GM19452 (cell line): ENCODE data around the gene KCNJ10.

Source experiments
- ATAC-seq: cut with Tn5 transposase; IDR thresholded peaks from one replicate; pipeline ENCODE4 v1.9.1; 2021; ENCODE audit not compliant: unreplicated experiment

Gene KCNJ10

GRCh38 chr1:159993911-159994310 lies 76.0 kb downstream of the KCNJ10 start:
- ATAC-seq: no peak

GRCh38 chr1:159992161-159992560 lies 77.8 kb downstream of the KCNJ10 start:
- ATAC-seq: no peak

- ATAC-seq: no peak
Observed at GRCh38 chr1:159991513-159991912, 78.4 kb downstream of the KCNJ10 start.

- no peak for ATAC-seq
Observed at GRCh38 chr1:159990005-159990404, 80.0 kb downstream of the KCNJ10 start.

GRCh38 chr1:159989581-159989980 lies 80.4 kb downstream of the KCNJ10 start:
- no peak for ATAC-seq

- no peak for ATAC-seq
Observed at GRCh38 chr1:159988006-159988405, 82.0 kb downstream of the KCNJ10 start.

- ATAC-seq: no peak
Observed at GRCh38 chr1:159987186-159987585, 82.8 kb downstream of the KCNJ10 start.

GRCh38 chr1:159986531-159986930 lies 83.4 kb downstream of the KCNJ10 start:
- ATAC-seq: no peak

- ATAC-seq: no peak
Observed at GRCh38 chr1:159986093-159986492, 83.9 kb downstream of the KCNJ10 start.

GRCh38 chr1:159985473-159985872 lies 84.5 kb downstream of the KCNJ10 start:
- no peak for ATAC-seq

- no peak for ATAC-seq
Observed at GRCh38 chr1:159983681-159984080, 86.3 kb downstream of the KCNJ10 start.

GRCh38 chr1:159982280-159982679 lies 87.7 kb downstream of the KCNJ10 start:
- no peak for ATAC-seq

- no peak for ATAC-seq
Observed at GRCh38 chr1:159981351-159982055, 88.5 kb downstream of the KCNJ10 start.

GRCh38 chr1:159980786-159981185 lies 89.2 kb downstream of the KCNJ10 start:
- no peak for ATAC-seq

- ATAC-seq: no peak
Observed at GRCh38 chr1:159980076-159980475, 89.9 kb downstream of the KCNJ10 start.

GRCh38 chr1:159979257-159979656 lies 90.7 kb downstream of the KCNJ10 start:
- no peak for ATAC-seq

- ATAC-seq: no peak
Observed at GRCh38 chr1:159978107-159978398, 91.9 kb downstream of the KCNJ10 start.

- no peak for ATAC-seq
Observed at GRCh38 chr1:159977364-159978106, 92.4 kb downstream of the KCNJ10 start.

- no peak for ATAC-seq
Observed at GRCh38 chr1:159974350-159974965, 95.5 kb downstream of the KCNJ10 start.

GRCh38 chr1:159973350-159973940 lies 96.5 kb downstream of the KCNJ10 start:
- ATAC-seq: no peak

GRCh38 chr1:159972443-159973205 lies 97.3 kb downstream of the KCNJ10 start:
- no peak for ATAC-seq
